HG03354 (cell line): Measurements from ENCODE around the gene KCNIP4.
A peak's percentile ranks its signal among the peaks of the same experiment; 100 is the strongest.
"Not testable (repeated sequence)": the region's sequence is repeated elsewhere in the genome, so short reads cannot be mapped to it uniquely, and the experiment has no call there.

Source experiments
- ATAC-seq: cut with Tn5 transposase; IDR thresholded peaks from one replicate; pipeline ENCODE4 v1.9.1; 2021; ENCODE audit warnings: mild to moderate bottlenecking; ENCODE audit not compliant: unreplicated experiment, poor library complexity, severe bottlenecking

Gene KCNIP4

GRCh38 chr4:21948347-21949072 lies at the start of gene KCNIP4:
TSS of gene KCNIP4 (minus strand) at chr4:21948772.
- peak; percentile 79 for ATAC-seq

DNA sequence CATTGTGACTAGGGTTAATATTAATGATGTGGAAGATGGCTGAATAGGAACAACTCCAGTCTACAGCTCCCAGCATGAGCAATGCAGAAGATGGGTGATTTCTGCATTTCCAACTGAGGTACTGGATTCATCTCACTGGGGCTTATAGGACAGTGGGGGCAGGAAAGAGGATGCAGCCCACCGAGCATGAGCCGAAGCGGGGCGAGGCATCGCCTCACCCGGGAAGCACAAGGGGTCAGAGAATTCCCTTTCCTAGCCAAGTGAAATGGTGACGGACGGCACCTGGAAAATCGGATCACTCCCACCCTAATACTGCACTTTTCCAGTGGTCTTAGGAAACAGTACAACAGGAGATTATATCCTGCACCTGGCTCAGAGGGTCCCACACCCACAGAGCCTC lies 48.0 kb upstream of the KCNIP4 start:
- ATAC-seq = not testable (repeated sequence)

GRCh38 chr4:21992330-21992729 lies 43.8 kb upstream of the KCNIP4 start:
- ATAC-seq = no peak

GRCh38 chr4:21991562-21991961 lies 43.0 kb upstream of the KCNIP4 start:
- no peak for ATAC-seq

DNA sequence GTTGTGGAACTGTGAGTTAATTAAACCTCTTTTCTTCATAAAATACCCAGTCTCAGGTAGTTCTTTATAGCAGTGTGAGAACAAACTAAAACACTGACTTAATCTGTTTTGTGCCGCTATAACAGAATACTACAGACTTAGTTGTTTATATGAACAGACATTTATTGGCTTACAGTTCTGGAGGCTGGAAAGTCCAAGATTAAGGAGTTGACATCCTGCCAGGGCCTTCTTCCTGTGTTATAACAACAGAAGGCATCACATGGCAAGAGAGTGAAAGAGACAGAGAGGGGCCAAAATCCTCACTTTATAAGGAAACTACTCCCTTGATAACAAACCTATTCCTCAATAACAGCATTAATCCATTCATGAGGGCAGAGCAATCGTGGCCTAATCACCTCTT lies 42.5 kb upstream of the KCNIP4 start:
- ATAC-seq = no peak

GRCh38 chr4:21989351-21989750 lies 40.8 kb upstream of the KCNIP4 start:
- no peak for ATAC-seq

GRCh38 chr4:21986307-21986706 lies 37.7 kb upstream of the KCNIP4 start:
- no peak for ATAC-seq

DNA sequence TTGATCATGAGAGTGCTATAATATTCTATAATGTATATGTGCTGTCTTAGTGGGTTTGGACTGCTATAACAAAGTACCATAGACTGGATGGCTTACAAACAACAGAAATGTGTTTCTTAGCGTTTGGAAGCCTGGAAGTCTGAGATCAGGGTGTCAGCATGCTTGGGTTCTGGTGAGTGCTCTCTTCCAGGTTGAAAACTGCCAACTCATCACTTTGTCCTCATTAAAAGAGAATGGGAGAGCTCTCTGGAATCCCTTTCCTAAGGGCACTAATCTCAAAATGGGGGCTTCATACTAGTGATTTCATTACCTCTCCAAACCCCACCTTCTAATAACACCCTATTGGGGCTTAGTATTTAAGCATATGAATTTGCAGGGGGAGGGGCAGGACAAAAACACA lies 33.5 kb upstream of the KCNIP4 start:
- ATAC-seq = no peak

GRCh38 chr4:21979196-21979595 lies 30.6 kb upstream of the KCNIP4 start:
- ATAC-seq = no peak

DNA sequence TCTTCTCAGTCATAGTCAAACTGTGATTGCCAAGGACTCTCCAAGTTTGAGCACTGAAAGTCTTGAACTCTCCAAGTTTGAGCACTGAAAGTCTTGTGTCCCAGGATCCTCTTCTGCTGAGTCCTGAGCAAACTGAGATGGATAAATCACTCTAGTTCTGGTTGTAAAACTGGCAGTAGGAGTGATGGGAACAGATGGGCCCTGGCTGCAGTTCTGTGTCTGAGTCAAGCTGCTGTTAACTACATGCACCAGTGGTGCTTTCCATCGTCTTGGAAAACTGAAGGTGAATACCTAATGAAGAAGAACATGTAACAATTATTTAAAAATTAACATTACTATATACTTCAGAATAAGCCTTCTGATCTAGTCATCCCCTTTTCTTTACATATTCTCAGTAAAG lies 27.6 kb upstream of the KCNIP4 start:
- no peak for ATAC-seq

DNA sequence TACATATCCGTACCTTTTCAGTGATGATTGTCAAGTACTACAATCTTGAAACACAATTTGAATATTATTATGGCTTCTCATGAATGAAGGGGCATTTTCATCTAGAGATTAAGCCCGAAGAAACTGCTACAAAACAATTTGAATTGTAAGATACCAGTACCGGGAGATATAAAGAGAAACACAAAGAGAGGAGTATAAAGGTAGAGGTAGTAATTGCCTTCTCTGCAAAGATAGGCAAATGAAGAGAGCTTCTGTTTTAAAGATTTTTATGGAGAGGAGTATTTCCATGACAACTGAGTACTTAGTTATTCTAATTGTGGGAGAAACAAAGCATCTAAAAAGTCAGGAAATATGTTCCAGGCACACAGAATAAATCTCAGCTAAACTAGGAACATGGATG lies 25.3 kb upstream of the KCNIP4 start:
- ATAC-seq = no peak

GRCh38 chr4:21964762-21965319 lies 16.3 kb upstream of the KCNIP4 start:
- no peak for ATAC-seq

DNA sequence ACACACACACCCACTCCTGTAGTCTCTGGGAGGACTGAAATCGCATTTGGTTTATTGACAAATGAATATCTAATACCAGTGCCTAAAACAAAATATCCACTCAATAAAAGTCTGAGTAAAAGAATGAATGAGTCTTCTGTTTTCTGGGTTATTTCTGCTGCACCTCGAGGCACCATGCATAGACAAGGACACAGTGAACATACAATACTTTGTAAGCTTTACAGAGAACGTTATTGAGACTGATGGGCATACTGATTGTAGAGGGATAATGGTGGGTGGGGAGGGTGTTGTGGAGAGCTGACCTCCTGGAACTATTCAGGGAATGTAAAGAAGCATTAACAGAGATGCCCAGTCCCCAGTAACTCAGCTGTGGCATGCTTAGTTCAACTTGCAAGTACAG lies 14.1 kb upstream of the KCNIP4 start:
- ATAC-seq = no peak

DNA sequence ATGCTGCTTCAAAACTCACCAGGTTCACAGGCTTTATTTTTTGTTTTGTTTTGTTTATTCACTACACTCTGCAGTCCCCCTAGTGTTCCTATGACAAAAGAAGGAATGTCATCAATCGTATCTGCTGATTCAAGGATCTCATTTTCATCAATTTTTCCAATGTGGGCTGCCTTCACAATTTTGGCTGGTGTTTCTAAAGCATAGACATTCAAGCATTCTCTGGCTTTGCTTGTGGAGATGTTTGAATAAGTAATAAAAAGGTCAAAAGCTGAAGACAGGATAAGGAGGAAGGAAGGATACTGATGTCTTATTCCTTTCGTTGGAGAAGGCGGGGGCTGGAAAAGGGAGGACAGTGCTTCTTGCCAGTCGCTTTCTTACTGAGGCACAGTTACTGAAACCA lies 12.2 kb upstream of the KCNIP4 start:
- no peak for ATAC-seq

DNA sequence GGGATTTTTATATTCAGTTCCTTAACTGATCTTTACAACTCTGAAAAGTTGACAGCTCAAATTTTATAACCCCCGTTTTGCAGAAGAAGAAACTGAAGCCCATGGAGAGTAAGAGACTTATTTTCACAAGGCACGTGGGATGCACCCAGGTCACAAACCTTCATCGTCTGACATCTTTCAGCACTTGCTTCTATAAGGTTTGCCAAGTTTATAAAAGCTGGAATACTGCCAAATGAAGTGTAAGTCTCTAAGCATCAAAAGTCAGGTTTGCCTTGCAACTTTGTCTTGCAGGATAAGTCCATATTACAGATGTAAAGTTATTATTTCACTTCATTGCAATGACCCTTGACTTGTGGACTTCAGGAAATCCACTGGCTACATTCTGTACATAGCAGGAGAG lies 6.3 kb upstream of the KCNIP4 start:
- ATAC-seq = no peak

GRCh38 chr4:21953653-21954052 lies 5.1 kb upstream of the KCNIP4 start:
- ATAC-seq = no peak

DNA sequence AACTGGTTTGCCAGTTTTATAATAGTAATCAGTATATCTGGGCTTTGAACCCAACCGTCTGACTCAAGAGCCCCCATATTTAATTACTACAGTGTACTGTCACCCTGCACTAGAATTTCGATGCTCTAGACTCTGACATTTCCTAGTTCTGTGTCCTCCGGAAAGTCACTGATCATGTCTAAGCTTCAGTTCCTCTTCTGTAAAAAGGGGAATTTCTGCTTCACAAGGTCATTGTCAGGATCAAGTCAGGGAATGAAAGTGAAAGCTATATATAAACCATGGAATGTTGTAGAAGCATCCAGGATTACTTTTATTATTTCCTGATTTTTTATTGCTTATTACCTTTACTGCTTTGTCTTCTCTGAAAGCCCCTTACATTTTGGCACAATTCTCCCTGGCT lies 4.0 kb upstream of the KCNIP4 start:
- no peak for ATAC-seq

DNA sequence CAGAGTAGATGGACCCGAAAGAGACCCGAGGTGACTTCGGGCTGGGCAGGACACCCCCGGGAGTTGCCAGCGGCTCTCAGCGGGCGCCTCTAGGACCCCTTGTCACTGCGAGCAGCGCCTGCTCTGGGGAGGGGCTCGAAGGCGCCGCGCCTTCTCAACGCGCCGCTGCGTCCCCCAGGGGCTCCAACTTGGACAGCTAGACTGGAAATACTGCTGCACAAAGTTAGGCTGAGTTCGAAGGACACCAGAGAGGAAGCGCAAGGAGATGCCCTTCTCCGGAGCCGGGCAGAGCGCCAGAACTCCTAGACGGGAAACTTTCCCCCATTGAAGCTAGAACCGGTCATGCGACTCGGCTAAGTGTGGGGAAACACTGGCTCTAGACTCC lies 493 bp upstream of the KCNIP4 start:
- ATAC-seq = no peak

DNA sequence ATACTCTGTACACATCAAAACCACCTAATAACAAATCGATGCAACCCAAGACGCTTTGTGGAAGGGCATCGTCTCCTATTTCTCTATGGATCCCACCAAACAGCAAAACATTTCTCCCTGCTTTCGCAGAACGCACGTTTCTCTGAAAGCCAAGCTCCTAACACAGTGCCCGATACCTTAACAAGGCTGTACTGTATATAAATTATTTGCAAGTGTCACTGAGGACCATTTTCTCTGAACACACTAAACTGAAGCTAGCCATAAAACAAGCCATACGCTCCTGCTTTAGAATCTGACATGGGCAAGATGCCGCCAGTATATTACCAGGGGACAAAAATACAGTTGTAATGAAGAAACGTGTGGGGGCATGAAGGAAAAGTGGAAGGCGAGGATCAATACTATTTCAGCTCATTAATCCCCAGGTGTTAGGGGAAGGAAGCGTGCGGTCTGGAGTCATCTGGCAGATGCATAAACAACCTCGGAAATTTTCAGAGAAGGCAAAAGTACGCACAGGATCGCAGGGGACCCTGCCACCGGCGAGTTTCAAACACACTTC lies 703 bp downstream of the KCNIP4 start:
- peak; percentile 6 for ATAC-seq

GRCh38 chr4:21946858-21947257 lies 1.7 kb downstream of the KCNIP4 start:
- no peak for ATAC-seq

- ATAC-seq = no peak
These were observed 26.9 kb downstream of the KCNIP4 start for GRCh38 chr4:21921526-21922180.
